ENCODE results near the gene STRADB.
A peak's percentile ranks its signal among the peaks of the same experiment; 100 is the strongest.
"Not testable (repeated sequence)": the region's sequence is repeated elsewhere in the genome, so short reads cannot be mapped to it uniquely, and the experiment has no call there.

The STRADB gene

GRCh38 chr2:201432038-201432620 is 19.4 kb upstream of the STRADB start:
- DNase-seq = peak in 1 of 2 donors; percentile 49

GRCh38 chr2:201432621-201433393 is 18.7 kb upstream of the STRADB start:
- DNase-seq = no peak

- DNase-seq = peak in 1 of 2 donors; percentile 32
Measured at GRCh38 chr2:201433394-201433995, 18.0 kb upstream of the STRADB start.

GRCh38 chr2:201436141-201436540 is 15.4 kb upstream of the STRADB start:
- no peak for DNase-seq

- DNase-seq = not testable (repeated sequence)
Measured at GRCh38 chr2:201439336-201439922, 12.1 kb upstream of the STRADB start.

GRCh38 chr2:201440182-201440581 is 11.4 kb upstream of the STRADB start:
- DNase-seq = no peak

- DNase-seq = no peak
Measured at GRCh38 chr2:201441409-201441808, 10.1 kb upstream of the STRADB start.

- DNase-seq = no peak
Measured at GRCh38 chr2:201444746-201445465, 6.6 kb upstream of the STRADB start.

- DNase-seq = peak in 1 of 2 donors; percentile 70
Measured at GRCh38 chr2:201447086-201447485, 4.5 kb upstream of the STRADB start.

GRCh38 chr2:201448061-201448460 is 3.5 kb upstream of the STRADB start:
- no peak for DNase-seq

- DNase-seq = peak; percentile 18 to 68
Measured at GRCh38 chr2:201448701-201449100, 2.8 kb upstream of the STRADB start.

GRCh38 chr2:201450954-201451291 is 617 bp upstream of the STRADB start:
- DNase-seq = no peak

GRCh38 chr2:201452058-201452921 is 750 bp downstream of the STRADB start:
- DNase-seq = no peak

GRCh38 chr2:201452922-201453643 is 1.5 kb downstream of the STRADB start:
- no peak for DNase-seq

GRCh38 chr2:201458381-201458780 is 6.8 kb downstream of the STRADB start:
- DNase-seq = no peak

GRCh38 chr2:201460532-201460931 is 9.0 kb downstream of the STRADB start:
- DNase-seq = no peak

- no peak for DNase-seq
Measured at GRCh38 chr2:201464547-201464946, 13.0 kb downstream of the STRADB start.

- no peak for DNase-seq
Measured at GRCh38 chr2:201465524-201465971, 14.0 kb downstream of the STRADB start.

GRCh38 chr2:201466050-201466675 is 14.6 kb downstream of the STRADB start:
- DNase-seq = no peak

GRCh38 chr2:201467666-201468065 is 16.1 kb downstream of the STRADB start:
- no peak for DNase-seq

All from CD4-positive, alpha-beta T cell treated with Interferon alpha-2 for 1 hour (primary cell).